GM12878 (cell line): ENCODE data around the gene SLC35B4. TPM values are rescaled to one million over a fixed set of nuclear protein-coding genes. Genes with fewer than 3 reads are reported as not detected.

Experiments
- ATAC-seq: fragments of 200-7000 bp; cut with Tn5 transposase; 3 replicates; pipeline ENCODE4 v1.9.1; 2020; ENCODE audit warnings: mild to moderate bottlenecking, moderate library complexity
- BruUV-seq: library from RNA; stranded (reverse); fragments of 400-500 nt; replicated peaks from 2 replicates; lab custom pipeline; 2021; lab: Mats Ljungman, UMichigan
- CTCF ChIA-PET: fragments of 300-600 bp; sonication (Branson Sonifier 250); formaldehyde crosslinking; extraction: SDS; loops from one replicate; lab custom pipeline; 2021; ENCODE audit warnings: inconsistent platforms; lab: Yijun Ruan, JAX
- POLR2A ChIA-PET: fragments of 350-600 bp; formaldehyde crosslinking; extraction: SDS; loops from one replicate; lab custom pipeline; 2021; ENCODE audit warnings: inconsistent platforms; lab: Charles Lee
- RAD21 ChIA-PET: fragments of 300-600 bp; sonication (Branson Sonifier 250); formaldehyde crosslinking; loops from one replicate; lab custom pipeline; 2023; ENCODE audit warnings: antibody characterized with exemption; ENCODE audit not compliant: unreplicated experiment; lab: Charles Lee
- SMC1A ChIA-PET: fragments of 300-600 bp; sonication (Branson Sonifier 250); formaldehyde crosslinking; loops from one replicate; lab custom pipeline; 2023; ENCODE audit not compliant: unreplicated experiment, uncharacterized antibody; lab: Charles Lee
- DNase-seq: peaks from one replicate; pipeline ENCODE4 v3.0.0-alpha.2; 2011; ENCODE audit warnings: low read depth, low spot score
- FAIRE-seq: peaks from 3 replicates; lab custom pipeline; 2011; peaks lifted over from hg19 to GRCh38; lab: Jason Lieb, UNC
- H2AFZ ChIP-seq: 2 replicates; pipeline ENCODE4 v1.6.0; 2011; ENCODE audit warnings: low read depth, low read length, control low read depth; ENCODE audit not compliant: control insufficient read depth
- H3K27ac ChIP-seq: 2 replicates; pipeline ENCODE4 v1.5.1; 2011; ENCODE audit warnings: control low read depth; ENCODE audit not compliant: control insufficient read depth, insufficient read depth
- H3K27me3 ChIP-seq, 2 experiments: replicated peaks in 1 of 2; 2 replicates each; pipeline versions ENCODE4 v1.6.0 to v1.6.1; 2011; ENCODE audit warnings: low read length in 1 of 2; ENCODE audit not compliant: control insufficient read depth in 2 of 2, insufficient read depth in 2 of 2
- H3K36me3 ChIP-seq, 2 experiments: 2 replicates each; pipeline ENCODE4 v1.5.1; 2011; ENCODE audit warnings: low read length in 1 of 2; ENCODE audit not compliant: control insufficient read depth in 2 of 2, insufficient read depth in 2 of 2
- H3K4me1 ChIP-seq: 2 replicates; pipeline ENCODE4 v1.6.1; 2011; ENCODE audit warnings: mild to moderate bottlenecking, low read length, moderate library complexity, mixed read lengths; ENCODE audit not compliant: control insufficient read depth, insufficient read depth
- H3K4me2 ChIP-seq: 2 replicates; pipeline ENCODE4 v1.6.0; 2011; ENCODE audit warnings: control low read depth; ENCODE audit not compliant: control insufficient read depth, insufficient read depth
- H3K4me3 ChIP-seq: fragments of 200-600 bp; sonication (generic); 2 replicates; pipeline ENCODE4 v1.5.1; 2016
- H3K79me2 ChIP-seq: 2 replicates; pipeline ENCODE4 v1.6.0; 2011; ENCODE audit warnings: low read length; ENCODE audit not compliant: control insufficient read depth, insufficient read depth
- H3K9ac ChIP-seq: 2 replicates; pipeline ENCODE4 v1.8.0; 2011; ENCODE audit warnings: low read length, control low read depth, mixed read lengths; ENCODE audit not compliant: control insufficient read depth, insufficient read depth
- H3K9me3 ChIP-seq: replicated peaks from 3 replicates; pipeline ENCODE4 v1.5.1; 2011; ENCODE audit warnings: mild to moderate bottlenecking, low read length; ENCODE audit not compliant: control insufficient read depth, insufficient read depth
- H4K20me1 ChIP-seq: 2 replicates; pipeline ENCODE4 v1.6.0; 2011; ENCODE audit not compliant: control insufficient read depth, insufficient read depth
- ATF3 ChIP-seq: IDR thresholded peaks from 2 replicates; pipeline ENCODE4 v1.6.1; 2011; ENCODE audit warnings: low read depth, mild to moderate bottlenecking, low read length, moderate library complexity, borderline replicate concordance; ENCODE audit errors: extremely low read depth
- BACH1 ChIP-seq: fragments of 450-650 bp; IDR thresholded peaks from 2 replicates; pipeline ENCODE4 v1.6.1; 2017; ENCODE audit warnings: mild to moderate bottlenecking, borderline replicate concordance
- BRCA1 ChIP-seq: IDR thresholded peaks from 2 replicates; pipeline ENCODE4 v1.6.1; 2011; ENCODE audit warnings: low read depth, low read length, improper control_type of control experiment
- CBX3 ChIP-seq: fragments of 200-600 bp; sonication (generic); IDR thresholded peaks from 2 replicates; pipeline ENCODE4 v1.6.1; 2016; ENCODE audit warnings: low read depth, borderline replicate concordance
- DPF2 ChIP-seq: fragments of 450-650 bp; IDR thresholded peaks from 2 replicates; pipeline ENCODE4 v1.6.1; 2017; ENCODE audit warnings: mild to moderate bottlenecking
- EZH2 ChIP-seq: IDR thresholded peaks from 2 replicates; pipeline ENCODE4 v1.6.1; 2012; ENCODE audit warnings: low read depth, mild to moderate bottlenecking, control low read depth, inconsistent platforms, low read length, borderline replicate concordance; ENCODE audit not compliant: control insufficient read depth
- IKZF1 ChIP-seq: fragments of 450-650 bp; conservative IDR thresholded peaks from 2 replicates; pipeline ENCODE4 v1.6.1; 2017; ENCODE audit warnings: antibody characterized with exemption, mild to moderate bottlenecking
- MTA2 ChIP-seq: fragments of 450-650 bp; IDR thresholded peaks from 2 replicates; pipeline ENCODE4 v1.6.1; 2016; ENCODE audit warnings: low read depth, mild to moderate bottlenecking, moderate library complexity
- NBN ChIP-seq: fragments of 450-650 bp; IDR thresholded peaks from 2 replicates; pipeline ENCODE4 v1.6.1; 2016
- NRF1 ChIP-seq: conservative IDR thresholded peaks from 2 replicates; pipeline ENCODE4 v1.6.1; 2011; ENCODE audit warnings: mild to moderate bottlenecking, low read depth, low read length, improper control_type of control experiment
- POLR2A ChIP-seq: IDR thresholded peaks from 2 replicates; pipeline ENCODE4 v1.6.1; 2011; ENCODE audit warnings: low read depth, mild to moderate bottlenecking, low read length
- SIN3A ChIP-seq: IDR thresholded peaks from 2 replicates; pipeline ENCODE4 v1.6.1; 2012; ENCODE audit warnings: low read depth, low read length, improper control_type of control experiment
- SIX5 ChIP-seq: IDR thresholded peaks from 2 replicates; pipeline ENCODE4 v1.6.1; 2011; ENCODE audit warnings: mild to moderate bottlenecking, low read depth, low read length, moderate library complexity; ENCODE audit not compliant: severe bottlenecking
- SMARCA5 ChIP-seq: fragments of 450-650 bp; IDR thresholded peaks from 2 replicates; pipeline ENCODE4 v1.6.1; 2017; ENCODE audit warnings: mild to moderate bottlenecking
- STAT3 ChIP-seq: IDR thresholded peaks from 2 replicates; pipeline ENCODE4 v1.6.1; 2011; ENCODE audit warnings: low read depth, low read length, improper control_type of control experiment
- ZBED1 ChIP-seq: IDR thresholded peaks from 2 replicates; pipeline ENCODE4 v1.6.1; 2016; ENCODE audit warnings: borderline replicate concordance
- ZNF384 ChIP-seq: IDR thresholded peaks from 2 replicates; pipeline ENCODE4 v1.6.1; 2012; ENCODE audit warnings: low read depth, mild to moderate bottlenecking, low read length, improper control_type of control experiment, borderline replicate concordance
- WGBS: methylation state at CpG from one replicate; pipeline ENCODE4 v1.1.6; 2016; ENCODE audit warnings: low lambda C conversion rate; ENCODE audit not compliant: insufficient replicate concordance, insufficient coverage; ENCODE audit errors: missing lambda C conversion rate; 5-methylcytosine and 5-hydroxymethylcytosine counted together
- in situ Hi-C: fragments of 300-500 bp; cut with MboI; formaldehyde crosslinking; loops from 9 replicates; pipeline ENCODE4 v1.14.3; 2018; ENCODE audit warnings: mixed read lengths
- intact Hi-C: fragments of 100-400 bp; cut with micrococcal nuclease; formaldehyde crosslinking; loops from one replicate; pipeline ENCODE4 v1.14.2; 2022; ENCODE audit not compliant: unreplicated experiment
- polyA plus RNA-seq, 11 experiments: library from polyadenylated mRNA; depleted of rRNA in 4 of 11; unstranded in 6 of 11; stranded (reverse) in 5 of 11; fragments of >200 nt; fragmentation: Nextera tagmentation in 4 of 11; fragmentation: Illumina TruSeq in 1 of 11; extraction: Ambion mirVana in 4 of 11; extraction: Trizol in 1 of 11; gene quantifications; 1 replicate in 1 of 11; 2 replicates in 10 of 11; pipeline versions ENCODE4 v1.2.1 to v1.2.3, GENCODE V29; 2011 to 2016; ENCODE audit warnings: inconsistent platforms in 2 of 11, missing spikeins in 2 of 11, low read depth in 1 of 11
- total RNA-seq, 4 experiments: library from RNA; depleted of rRNA in 3 of 4; stranded (reverse); fragments of >200 nt in 3 of 4; fragmentation: Illumina TruSeq in 1 of 4; extraction: Trizol in 1 of 4; gene quantifications; 2 replicates each; pipeline versions ENCODE4 v1.2.1 to v1.2.3, GENCODE V29; 2013 to 2021
- TF ChIP-seq, protein P1 (sequence below): IDR thresholded peaks from 2 replicates; pipeline ENCODE4 v1.6.1; 2012; ENCODE audit warnings: low read depth, low read length, improper control_type of control experiment
- TF ChIP-seq, protein P2 (sequence below): fragments of 450-650 bp; IDR thresholded peaks from 2 replicates; pipeline ENCODE4 v1.6.1; 2017; ENCODE audit warnings: antibody characterized with exemption, mild to moderate bottlenecking, moderate library complexity
- TF ChIP-seq, protein P3 (sequence below): fragments of 150-350 bp; IDR thresholded peaks from 2 replicates; pipeline ENCODE4 v1.6.1; 2016; ENCODE audit warnings: low read depth, low read length

SLC35B4 gene
- total and polyA plus RNA-seq, 10 of the 15 experiments (the other 5 are each of a cell fraction or from before 2014, with no cell fraction given), result 3.6 to 23.9 (median 14.0) TPM

DNA sequence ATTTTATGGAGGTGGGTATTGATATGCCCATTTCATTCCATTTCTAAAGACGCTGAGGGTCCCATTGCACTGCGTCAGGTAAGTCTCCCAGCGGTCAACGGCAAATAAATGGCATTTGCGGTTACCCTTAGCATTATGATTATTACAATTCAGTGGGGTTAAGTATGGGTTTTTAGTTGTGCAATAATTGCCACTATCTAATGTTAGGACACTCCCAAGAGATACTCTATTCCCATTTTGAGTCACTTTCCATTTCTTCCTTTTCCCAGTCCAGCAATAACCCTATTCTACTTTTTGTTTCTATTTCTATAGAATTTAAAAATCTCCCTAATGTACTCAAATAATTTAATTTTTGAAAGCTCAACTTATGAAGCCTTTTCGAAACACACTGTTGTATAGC lies 4.0 kb downstream of the SLC35B4 start (continued):
- no peak for TF ChIP-seq EZH2

- Histone ChIP-seq H3K4me2 (no peak overlapping the region), H3K9ac (no peak overlapping the region), H3K4me1 (no peaks in the 10 kb centered on the region), H3K79me2 (peaks cover 3% of the 10 kb centered on the region), H3K9me3 (no peaks in the 10 kb centered on the region), H4K20me1 (no peaks in the 10 kb centered on the region), H3K4me3 (no peak overlapping the region), H2AFZ (no peak overlapping the region), H3K27ac (no peak overlapping the region), H3K36me3 (no peaks in the 10 kb centered on the region)
- intact Hi-C loops (no loop called here), in situ Hi-C loops (no loop called here)
- ChIA-PET RAD21 (no interaction called here), CTCF (no interaction called here), SMC1A (no interaction called here)
- FAIRE-seq (no peak), DNase-seq (no peak), ATAC-seq (no peak)
- WGBS, result 100% methylated on average over 4 of the region's 4 CpGs
- TF ChIP-seq STAT3, result no peak
- TF ChIP-seq SMARCA5, result no peak
- no peak for TF ChIP-seq ZBED1
- TF ChIP-seq, protein P1, sequence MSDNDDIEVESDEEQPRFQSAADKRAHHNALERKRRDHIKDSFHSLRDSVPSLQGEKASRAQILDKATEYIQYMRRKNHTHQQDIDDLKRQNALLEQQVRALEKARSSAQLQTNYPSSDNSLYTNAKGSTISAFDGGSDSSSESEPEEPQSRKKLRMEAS, result no peak
- no peak for TF ChIP-seq NBN
- no peak for TF ChIP-seq BRCA1
- TF ChIP-seq CBX3, result no peak
- TF ChIP-seq IKZF1, result no peak
- TF ChIP-seq, protein P2, sequence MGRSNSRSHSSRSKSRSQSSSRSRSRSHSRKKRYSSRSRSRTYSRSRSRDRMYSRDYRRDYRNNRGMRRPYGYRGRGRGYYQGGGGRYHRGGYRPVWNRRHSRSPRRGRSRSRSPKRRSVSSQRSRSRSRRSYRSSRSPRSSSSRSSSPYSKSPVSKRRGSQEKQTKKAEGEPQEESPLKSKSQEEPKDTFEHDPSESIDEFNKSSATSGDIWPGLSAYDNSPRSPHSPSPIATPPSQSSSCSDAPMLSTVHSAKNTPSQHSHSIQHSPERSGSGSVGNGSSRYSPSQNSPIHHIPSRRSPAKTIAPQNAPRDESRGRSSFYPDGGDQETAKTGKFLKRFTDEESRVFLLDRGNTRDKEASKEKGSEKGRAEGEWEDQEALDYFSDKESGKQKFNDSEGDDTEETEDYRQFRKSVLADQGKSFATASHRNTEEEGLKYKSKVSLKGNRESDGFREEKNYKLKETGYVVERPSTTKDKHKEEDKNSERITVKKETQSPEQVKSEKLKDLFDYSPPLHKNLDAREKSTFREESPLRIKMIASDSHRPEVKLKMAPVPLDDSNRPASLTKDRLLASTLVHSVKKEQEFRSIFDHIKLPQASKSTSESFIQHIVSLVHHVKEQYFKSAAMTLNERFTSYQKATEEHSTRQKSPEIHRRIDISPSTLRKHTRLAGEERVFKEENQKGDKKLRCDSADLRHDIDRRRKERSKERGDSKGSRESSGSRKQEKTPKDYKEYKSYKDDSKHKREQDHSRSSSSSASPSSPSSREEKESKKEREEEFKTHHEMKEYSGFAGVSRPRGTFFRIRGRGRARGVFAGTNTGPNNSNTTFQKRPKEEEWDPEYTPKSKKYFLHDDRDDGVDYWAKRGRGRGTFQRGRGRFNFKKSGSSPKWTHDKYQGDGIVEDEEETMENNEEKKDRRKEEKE, result no peak
- no peak for TF ChIP-seq ATF3
- TF ChIP-seq, protein P3, sequence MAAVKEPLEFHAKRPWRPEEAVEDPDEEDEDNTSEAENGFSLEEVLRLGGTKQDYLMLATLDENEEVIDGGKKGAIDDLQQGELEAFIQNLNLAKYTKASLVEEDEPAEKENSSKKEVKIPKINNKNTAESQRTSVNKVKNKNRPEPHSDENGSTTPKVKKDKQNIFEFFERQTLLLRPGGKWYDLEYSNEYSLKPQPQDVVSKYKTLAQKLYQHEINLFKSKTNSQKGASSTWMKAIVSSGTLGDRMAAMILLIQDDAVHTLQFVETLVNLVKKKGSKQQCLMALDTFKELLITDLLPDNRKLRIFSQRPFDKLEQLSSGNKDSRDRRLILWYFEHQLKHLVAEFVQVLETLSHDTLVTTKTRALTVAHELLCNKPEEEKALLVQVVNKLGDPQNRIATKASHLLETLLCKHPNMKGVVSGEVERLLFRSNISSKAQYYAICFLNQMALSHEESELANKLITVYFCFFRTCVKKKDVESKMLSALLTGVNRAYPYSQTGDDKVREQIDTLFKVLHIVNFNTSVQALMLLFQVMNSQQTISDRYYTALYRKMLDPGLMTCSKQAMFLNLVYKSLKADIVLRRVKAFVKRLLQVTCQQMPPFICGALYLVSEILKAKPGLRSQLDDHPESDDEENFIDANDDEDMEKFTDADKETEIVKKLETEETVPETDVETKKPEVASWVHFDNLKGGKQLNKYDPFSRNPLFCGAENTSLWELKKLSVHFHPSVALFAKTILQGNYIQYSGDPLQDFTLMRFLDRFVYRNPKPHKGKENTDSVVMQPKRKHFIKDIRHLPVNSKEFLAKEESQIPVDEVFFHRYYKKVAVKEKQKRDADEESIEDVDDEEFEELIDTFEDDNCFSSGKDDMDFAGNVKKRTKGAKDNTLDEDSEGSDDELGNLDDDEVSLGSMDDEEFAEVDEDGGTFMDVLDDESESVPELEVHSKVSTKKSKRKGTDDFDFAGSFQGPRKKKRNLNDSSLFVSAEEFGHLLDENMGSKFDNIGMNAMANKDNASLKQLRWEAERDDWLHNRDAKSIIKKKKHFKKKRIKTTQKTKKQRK, result no peak
- no peak for TF ChIP-seq MTA2
- no peak for TF ChIP-seq POLR2A
- TF ChIP-seq SIX5, result no peak
- TF ChIP-seq NRF1, result no peak
- no peak for TF ChIP-seq SIN3A
- TF ChIP-seq ZNF384, result no peak
- TF ChIP-seq DPF2, result no peak
- TF ChIP-seq BACH1, result no peak
- TF ChIP-seq, all 136 proteins: peak for 0
- no peaks in the 10 kb centered on the region for H3K27me3 ChIP-seq
- POLR2A ChIA-PET, result no interaction called here
- no TSS peak for BruUV-seq
Observed at GRCh38 chr7:134311807-134312206, 4.9 kb downstream of the SLC35B4 start.
